OCI-M2 (cell line): ENCODE data around the gene LIN52.

Experiments
- DNase-seq: peaks from one replicate; lab custom pipeline; 2025; ENCODE audit not compliant: unreplicated experiment; lab: John Stamatoyannopoulos, UW

The LIN52 gene

DNA sequence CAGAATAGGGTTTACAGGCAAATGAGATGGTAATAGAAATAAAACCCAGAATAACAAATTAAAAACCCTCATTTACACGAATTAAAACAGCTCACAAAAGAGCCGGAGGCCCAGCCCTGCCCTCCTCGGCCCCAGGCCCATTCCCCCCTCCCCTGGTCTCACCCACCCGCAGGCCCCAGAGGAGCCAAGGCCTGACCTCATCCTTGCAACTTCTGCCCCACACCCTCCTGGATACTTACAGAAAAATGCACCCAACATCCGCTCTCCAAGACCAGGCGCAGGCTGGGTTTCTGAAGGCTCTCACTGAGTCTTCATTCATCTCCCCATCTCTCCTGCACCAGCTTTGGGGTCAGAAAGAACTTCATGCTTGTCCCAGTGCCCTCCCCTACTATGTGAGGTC, 138.3 kb downstream of the LIN52 start:
- no peak for DNase-seq

DNA sequence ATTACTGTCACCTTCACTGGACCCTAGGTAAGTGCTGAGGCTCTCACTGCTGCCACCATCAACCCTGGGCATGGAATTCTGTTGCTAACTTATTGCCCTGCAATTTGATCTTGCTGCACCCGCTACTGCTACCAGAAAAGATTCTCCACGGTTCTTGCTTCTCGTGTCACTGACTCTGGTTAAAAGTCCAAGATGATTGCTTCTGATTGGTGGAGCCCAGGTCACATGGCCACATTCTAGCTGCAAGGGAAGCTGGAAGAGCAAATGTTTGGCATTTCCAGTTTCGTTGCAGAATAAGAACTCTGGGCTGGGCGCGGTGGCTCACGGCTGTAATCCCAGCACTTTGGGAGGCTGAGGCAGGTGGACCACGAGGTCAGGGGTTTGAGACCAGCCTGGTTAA, 147.0 kb downstream of the LIN52 start:
- no peak for DNase-seq

DNA sequence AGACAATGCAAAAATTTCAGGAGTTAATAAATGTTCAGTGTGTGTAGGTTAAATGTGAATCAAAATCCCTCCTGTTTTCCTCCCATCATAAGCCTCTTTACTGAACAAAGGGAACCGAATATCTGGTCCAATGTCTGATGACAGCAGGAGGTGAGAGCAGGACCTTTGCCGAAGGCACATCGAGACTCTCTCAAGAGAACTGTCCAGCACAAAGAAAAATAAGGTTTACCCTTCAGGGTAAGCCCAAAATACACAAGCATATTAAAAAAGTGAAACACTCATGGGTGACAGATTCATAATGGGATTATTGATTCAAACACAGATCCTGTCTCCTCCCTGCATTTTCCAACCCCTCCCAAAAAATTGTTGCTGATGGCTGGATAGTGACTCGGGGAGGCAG, 150.3 kb downstream of the LIN52 start:
- no peak for DNase-seq

DNA sequence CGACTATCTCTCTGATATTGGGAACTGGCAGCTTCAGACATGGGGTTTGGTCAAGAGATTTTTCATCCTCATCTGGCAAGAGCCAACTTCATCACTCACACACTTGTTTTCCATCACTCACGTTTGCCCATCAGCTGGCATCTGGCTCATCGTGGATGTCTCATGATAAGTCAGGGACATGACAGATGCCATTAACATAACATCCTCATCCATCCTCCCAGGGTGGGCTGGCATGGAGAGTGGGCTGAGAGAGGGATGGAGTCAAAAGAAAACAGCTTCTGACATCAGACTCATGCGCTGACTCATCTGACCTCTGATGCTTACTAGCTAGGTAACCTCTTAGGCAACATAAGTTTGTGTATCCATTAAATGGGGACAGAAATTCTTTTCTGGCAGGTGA, 152.7 kb downstream of the LIN52 start:
- no peak for DNase-seq

DNA sequence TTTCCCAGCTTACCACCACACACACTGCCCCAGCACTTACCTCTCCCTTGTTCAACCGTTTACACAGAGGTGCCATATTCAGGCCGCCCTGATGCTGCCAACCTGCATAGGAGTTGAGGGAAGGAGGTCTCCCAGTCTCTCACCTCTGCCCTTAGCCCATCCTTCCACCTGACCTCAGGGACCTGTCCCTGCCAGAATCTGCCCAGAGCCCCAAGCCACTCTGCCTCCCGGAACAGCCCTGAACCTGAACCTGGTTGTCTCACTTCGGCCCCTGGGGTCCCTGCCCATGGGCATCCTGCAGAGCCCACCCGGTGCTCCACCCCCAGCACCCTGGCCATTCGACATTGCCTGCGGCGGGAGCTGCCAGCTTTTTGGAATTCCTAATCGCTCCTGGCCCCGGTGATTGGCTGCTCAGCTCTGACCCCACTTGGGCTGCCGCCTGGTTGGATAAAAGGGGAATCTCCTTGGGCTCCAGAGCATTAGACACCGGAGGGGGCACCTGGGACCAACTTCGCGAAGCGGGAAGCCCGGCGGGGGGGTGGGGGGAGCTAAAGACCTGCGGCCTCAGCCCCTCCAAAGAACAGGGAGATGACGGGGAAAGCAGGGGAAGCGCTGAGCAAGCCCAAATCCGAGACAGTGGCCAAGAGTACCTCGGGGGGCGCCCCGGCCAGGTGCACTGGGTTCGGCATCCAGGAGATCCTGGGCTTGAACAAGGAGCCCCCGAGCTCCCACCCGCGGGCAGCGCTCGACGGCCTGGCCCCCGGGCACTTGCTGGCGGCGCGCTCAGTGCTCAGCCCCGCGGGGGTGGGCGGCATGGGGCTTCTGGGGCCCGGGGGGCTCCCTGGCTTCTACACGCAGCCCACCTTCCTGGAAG, 154.5 kb downstream of the LIN52 start, which contains the start of gene VSX2:
Gene VSX2, plus strand, starts transcription at position 476 of the 874 bp plus-strand sequence. Its CDS starts 113 bp downstream, at position 589.
- no peak for DNase-seq

DNA sequence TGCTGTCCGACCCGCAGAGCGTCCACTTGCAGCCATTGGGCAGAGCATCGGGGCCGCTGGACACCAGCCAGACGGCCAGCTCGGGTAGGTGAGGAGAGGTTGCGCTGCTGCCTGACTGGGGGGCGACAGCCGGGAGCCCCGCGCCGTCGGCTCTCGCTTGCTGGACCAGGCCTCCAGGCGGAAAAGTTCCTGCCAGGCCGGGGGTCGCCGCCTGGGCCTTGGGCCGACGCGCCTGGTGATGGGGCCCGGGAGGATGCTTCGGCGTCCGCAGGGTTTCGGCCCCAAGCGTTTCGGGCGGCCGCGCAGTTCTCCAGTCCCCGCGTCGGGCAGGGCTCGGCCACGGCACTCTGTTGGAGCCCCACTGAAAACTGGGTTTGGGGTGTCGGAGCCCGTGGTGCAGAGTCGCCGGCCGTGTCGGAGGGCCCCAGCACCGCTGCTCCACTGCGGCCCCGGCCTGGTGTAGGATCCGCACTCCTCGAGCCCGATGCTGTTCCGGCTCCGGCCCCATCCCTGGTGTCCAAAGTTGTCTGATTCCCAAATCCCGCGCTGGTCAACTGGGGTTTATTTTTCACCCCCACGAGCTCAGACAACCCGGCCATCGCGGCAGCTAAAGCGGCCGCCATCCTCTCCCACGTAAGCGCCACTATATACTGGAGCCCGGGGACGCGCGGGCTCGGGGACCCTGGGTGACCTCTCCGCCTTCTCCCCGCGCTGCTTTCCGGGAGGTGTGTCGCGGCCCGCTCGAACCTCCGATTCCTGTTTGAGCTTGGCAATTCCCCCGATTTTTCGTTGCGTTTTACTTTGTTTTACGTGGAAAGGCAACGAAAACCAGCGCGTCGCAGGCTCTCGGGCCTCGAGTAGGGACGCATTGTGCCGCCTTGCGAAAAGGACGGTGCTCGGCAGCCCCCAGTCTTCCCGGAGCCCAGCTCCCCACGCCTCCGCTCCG, 155.4 kb downstream of the LIN52 start:
- no peak for DNase-seq

DNA sequence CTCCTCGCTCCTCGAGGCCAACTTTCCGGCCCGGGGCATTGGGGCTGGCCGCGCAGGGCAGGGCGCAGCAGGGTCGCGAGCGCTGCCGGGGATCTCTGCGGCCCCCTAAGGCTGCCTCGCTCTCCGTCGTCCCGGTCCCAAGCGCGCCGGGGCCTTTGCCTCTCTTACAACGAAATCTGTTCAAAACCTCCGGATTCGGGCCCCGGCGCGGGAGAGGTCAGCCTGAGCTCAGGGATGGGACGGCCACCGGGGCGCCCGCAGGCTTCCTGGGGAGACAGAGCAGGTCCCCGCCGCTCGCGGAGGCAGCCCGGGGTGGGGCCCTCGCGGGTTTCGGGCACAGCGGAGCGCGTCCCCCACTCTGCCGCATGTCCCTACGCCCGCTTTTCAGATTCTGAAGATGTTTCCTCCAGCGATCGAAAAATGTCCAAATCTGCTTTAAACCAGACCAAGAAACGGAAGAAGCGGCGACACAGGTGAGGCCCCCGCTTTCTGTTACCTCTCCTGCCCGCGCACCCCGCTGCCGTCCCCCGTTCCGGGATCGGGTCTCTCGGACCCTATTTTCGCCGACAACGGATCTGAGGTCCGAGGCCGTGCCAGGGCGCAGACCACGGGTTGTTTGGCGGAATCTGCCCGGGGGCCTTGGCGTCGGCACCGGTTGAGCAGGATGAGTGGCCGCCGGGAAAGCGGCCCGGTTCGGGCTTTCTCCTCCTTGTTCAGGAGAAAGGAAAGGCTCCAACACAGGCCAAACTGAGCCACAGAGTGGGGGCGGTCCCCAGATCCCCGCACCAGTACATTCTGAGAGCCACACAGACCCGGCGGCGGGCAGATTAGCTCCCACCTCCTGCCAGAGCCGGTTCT, 156.3 kb downstream of the LIN52 start:
- DNase-seq = no peak

DNA sequence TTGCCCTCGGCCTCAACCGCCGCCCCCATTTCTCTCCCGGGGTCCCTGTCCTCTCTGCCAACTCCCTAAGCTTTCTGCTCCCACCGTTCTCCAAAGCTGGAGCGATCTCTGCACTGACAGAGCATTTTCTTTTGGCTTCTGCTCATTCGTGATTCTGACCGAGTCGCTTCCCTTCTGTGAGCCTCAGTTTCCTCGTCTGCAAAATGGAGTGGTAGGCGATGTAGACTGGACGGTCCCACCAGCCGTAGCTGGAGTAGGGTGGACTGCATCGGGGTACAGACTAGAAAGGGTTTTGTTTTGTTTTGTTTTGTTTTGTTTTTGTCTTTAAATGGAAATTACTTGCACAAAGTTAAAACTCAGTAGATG, 156.9 kb downstream of the LIN52 start:
- no peak for DNase-seq

DNA sequence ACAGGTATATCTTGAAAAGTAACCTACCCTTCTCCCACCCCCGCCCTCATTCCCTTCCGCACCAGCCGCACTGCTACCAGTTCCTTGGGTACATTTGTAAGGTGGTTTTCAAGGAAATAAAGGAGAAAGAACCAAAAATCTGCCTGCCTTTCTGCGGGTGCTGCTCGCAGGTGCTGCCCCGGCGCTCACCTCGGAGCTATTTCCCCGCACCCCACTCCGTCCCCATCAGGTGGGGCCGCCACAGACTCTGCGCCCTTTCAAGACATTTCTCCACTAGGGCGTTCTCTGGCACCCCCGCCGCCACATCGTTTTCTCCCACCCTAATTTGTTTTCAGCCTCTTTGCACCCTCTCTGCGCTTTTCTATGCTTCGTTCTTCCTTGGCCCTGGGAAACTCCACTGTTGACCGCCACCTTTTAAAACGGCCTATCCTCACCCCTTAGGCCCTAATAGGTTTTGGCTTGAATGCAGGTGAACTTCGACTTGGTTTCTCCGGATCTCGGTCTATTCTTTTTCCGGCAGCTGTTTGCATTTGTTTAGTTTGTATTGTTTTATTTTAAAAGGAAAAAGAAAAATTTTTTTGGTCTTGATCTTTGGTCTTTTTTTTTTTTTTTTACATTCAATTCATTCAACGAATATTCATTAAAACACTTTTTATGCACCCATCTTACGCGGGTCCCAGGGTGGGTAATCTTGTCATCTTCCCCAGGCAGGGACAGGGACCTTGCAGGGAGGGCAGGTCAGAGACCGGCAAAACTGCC, 157.4 kb downstream of the LIN52 start:
- no peak for DNase-seq

DNA sequence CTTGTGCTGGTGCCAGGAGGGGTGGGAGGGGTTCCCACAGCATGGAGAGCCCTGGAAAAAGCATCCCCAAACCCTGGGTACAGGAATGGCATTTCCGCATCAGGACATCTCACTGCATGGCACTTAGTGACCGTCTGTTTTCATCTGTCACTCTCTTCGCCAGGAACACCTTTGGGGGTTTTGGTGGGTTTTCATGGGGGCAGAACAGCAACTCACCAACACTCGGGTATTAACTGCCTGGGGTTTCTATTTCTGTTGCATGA, 158.0 kb downstream of the LIN52 start:
- DNase-seq = no peak

DNA sequence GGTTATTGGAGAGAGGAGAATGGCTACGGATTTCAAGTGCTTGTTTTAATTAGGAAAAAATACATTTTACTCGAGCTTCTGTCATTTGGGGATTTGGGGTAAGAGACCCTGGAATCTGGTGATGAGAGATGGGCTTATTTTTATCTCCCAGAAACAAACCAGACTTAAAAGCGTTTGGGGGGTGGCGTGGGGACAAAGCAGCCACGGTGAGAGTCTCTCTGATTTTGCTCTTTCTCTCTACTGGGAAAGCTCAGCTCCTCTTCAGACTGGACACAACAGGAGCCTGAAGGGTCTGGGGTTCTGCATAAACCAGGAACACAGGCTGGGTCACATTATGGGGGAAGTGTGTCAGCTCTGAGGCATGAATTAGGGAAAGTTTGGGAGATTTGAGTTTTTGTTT, 158.3 kb downstream of the LIN52 start:
- no peak for DNase-seq

DNA sequence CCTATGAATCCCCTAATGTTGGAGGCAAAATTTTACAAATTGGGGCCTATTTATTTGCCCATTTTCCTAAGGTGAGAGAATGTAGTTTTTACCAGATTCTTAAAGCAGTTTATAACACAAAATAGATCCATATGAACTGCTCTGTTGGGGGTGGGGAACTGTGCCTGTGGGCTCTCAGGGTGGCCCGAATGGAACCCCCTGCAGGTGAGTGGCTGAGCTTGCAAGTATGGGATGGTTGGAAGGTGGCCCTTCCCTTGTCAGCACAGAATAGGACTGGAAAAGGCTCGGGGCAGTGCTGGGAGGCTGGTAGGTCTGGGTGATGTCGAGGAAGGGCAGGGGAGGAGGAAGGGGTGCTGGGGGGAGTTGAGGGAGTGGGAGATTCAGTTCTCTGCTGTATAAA, 159.4 kb downstream of the LIN52 start:
- DNase-seq = no peak

DNA sequence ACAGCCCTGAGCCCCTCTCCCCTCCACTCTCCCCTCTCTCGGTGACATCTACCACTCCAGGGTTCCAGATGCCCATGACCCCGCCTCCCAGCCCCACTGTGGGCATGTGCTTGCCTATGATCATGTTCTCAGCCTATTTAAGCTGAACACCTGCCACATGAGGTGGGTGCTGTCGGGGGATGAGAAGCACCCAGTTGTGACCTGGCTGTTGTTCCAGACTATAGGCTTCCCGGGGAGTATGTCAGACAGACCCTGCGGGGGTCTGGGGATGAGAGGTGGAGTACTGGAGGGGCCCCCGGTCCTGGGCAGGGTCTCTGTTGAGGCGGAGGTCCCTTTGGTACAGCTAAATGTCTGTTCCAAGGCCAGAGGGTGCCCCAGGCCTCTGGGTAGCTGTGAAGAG, 160.5 kb downstream of the LIN52 start:
- DNase-seq = no peak

DNA sequence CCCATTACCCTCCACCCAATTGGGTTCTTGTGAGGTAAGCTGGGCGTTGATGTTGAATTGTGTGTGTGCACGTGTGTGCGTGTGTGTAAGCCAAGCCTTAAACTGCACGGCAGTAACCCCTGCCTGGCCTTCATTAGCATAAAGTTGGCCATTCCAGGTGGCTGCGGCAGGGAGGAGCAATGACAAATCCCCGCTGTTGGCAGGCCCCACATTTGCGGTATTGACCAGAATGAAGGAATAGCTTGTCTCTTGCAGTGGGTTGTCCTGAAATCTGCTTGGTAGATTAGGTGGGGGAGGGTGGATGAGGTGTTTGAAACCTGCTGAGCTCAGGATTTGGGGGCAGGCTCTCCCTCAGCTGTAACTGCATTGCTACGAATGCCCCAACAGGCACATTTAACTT, 161.8 kb downstream of the LIN52 start:
- no peak for DNase-seq

DNA sequence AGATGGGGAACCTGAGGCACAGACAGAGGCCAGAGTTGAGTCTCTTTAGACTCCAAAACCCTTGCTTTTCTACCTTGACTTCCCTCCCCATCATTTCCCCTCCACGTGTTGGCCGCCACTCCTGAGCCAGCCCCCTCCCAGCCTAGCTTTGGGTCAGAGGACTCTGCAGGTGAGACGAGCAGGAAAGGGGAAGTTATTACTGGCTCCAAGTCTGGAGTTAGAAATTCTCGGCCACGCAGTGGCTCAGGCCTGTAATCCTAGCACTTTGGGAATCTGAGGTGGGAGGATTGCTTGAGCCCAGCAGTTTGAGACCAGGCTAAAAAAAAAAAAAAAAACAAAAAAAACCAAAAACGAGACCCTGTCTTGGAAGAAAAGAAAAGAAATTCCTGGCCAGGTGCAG, 163.3 kb downstream of the LIN52 start:
- DNase-seq = no peak

DNA sequence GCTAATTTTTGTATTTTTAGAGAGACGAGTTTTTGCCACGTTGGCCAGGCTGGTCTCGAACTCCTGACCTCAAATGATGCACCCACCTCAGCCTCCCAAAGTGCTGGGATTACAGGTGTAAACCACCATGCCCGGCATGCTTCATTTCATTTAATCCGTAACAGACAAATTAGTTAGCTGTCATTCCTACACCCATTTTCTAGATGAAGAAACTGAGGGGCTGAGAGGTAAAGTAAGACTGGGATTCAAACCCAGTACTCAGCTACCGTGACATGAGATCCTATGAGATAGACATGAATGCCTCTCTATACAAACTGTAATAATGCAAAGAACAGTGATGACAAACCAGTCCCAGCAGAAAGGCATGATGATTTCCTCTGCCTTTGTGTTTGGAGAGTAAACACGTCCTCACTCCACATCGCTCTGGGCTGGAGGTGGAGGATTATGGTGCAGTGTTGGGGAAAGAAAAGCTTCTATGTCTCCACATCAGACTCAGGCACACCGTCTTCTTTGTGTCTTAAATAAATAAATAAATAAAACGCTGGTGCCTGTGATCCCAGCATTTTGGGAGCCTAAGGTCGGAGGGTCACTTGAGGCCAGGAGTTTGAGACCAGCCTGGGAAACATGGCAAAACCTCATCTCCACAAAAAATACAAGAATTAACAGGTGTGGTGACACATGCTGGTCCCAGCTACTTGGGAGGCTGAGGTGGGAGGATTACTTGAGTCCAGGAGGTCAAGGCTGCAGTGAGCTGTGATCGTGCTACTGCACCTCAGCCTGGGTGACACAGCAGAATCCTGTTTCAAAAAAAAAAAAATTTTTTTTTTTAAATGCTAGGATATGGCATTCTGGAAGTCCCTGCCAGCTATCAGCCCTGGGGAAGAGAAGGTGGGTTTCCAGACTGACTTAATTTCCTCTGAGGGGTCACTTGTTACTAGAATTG, 164.9 kb downstream of the LIN52 start:
- DNase-seq = no peak
